Measurements from ENCODE around the gene GALK1. TPM values are rescaled to one million over a fixed set of nuclear protein-coding genes. Genes with fewer than 3 reads are reported as not detected.
A peak's percentile ranks its signal among the peaks of the same experiment; 100 is the strongest.

The GALK1 gene
- total and polyA plus RNA-seq, 2 of the 13 experiments (the other 11 are each of a cell fraction or from before 2014, with no cell fraction given), result 59.9 to 93.6 TPM

GRCh38 chr17:75783069-75783783 is 18.2 kb upstream of the GALK1 start:
- no peaks in the 10 kb centered on the region for H3K9me3 ChIP-seq (ENCODE audit: low read length)
- peaks cover 45% of the 10 kb centered on the region for H3K79me2 ChIP-seq (ENCODE audit: insufficient read depth, low read length)
- intact Hi-C loops (cut with micrococcal nuclease; ENCODE audit: unreplicated experiment) (no loop called here), in situ Hi-C loops (cut with HindIII; ENCODE audit: extremely low pct_ligation_motif_present, low pct_unique_long_range_greater_than_20kb) (no loop called here)
- peak overlapping the region; percentile 94 for H3K9ac ChIP-seq (ENCODE audit: insufficient read depth, low read depth, low read length)
- no TSS peak for BruUV-seq (replicated peaks)
- peak overlapping the region; percentile 93 for H2AFZ ChIP-seq (ENCODE audit: low read length)
- peak overlapping the region; percentile 99 for H3K4me2 ChIP-seq (ENCODE audit: low read depth, low read length)
- H3K27ac ChIP-seq (ENCODE audit: extremely low read length, insufficient read depth, low read length), result peak overlapping the region; percentile 93
- H3K4me3 ChIP-seq (replicated peaks in 1 of 3; ENCODE audit: insufficient read depth in 1 of 3, low read depth in 2 of 3, low read length in 3 of 3), result peak overlapping the region; percentile 57 to 81 (median 57); a peak in 5 of 6 replicates
- ChIA-PET CTCF (ENCODE audit: low intra/inter-chr PET ratio, low total read pairs) (no interaction called here), POLR2A (interaction anchor here (0.7 to 6.5 kb wide), 11 partner anchors 9 to 93 kb away, joined by 4 to 46 read pairs (median 16); partner anchors contain the start of genes GALK1, TRIM47, UNC13D and WBP2)
- H4K20me1 ChIP-seq (ENCODE audit: insufficient read depth, low read length), result peaks cover 13% of the 10 kb centered on the region
- peaks cover 66% of the 10 kb centered on the region for H3K4me1 ChIP-seq (ENCODE audit: insufficient read depth, low read length)
- peak; percentile 52 for DNase-seq (ENCODE audit: low spot score)
- no peak for FAIRE-seq
- H3K36me3 ChIP-seq (replicated peaks in 1 of 2; ENCODE audit: control insufficient read depth in 1 of 2, insufficient read depth in 2 of 2, low read length in 2 of 2), result peaks cover 4 to 8% of the 10 kb centered on the region in 2 experiments; a peak in 4 of 5 replicates
- 5% methylated on average over 6 of the region's 6 CpGs for WGBS (ENCODE audit: low lambda C conversion rate)
- no peak for ATAC-seq
- H3K27me3 ChIP-seq (ENCODE audit: control insufficient read depth in 1 of 2, insufficient read depth in 2 of 2, low read length in 2 of 2), result no peaks in the 10 kb centered on the region; a peak in 1 of 5 replicates
- TF ChIP-seq CTCF (CRISPR knock-in tag; IDR thresholded peaks at IDR 0.05) (peak; percentile 54), KAT8 (CRISPR knock-in tag; IDR thresholded peaks at IDR 0.05) (peak; percentile 34; the same call in 1 of the 2 replicates), TARDBP (CRISPR knock-in tag; IDR thresholded peaks at IDR 0.05) (0 out of 2 replicates have a peak, but pooled peaks have one; percentile 49), ZNF670 (CRISPR knock-in tag; IDR thresholded peaks at IDR 0.05; ENCODE audit: borderline replicate concordance) (no peak), RCOR2 (CRISPR knock-in tag; IDR thresholded peaks at IDR 0.05) (0 out of 2 replicates have a peak, but pooled peaks have one; percentile 18), STAG1 (CRISPR knock-in tag; IDR thresholded peaks at IDR 0.05) (0 out of 2 replicates have a peak, but pooled peaks have one; percentile 9), NR2F1 (CRISPR knock-in tag; IDR thresholded peaks at IDR 0.05) (0 out of 4 replicates have a peak, but pooled peaks of 1 of the 2 experiments have one; percentile 21), MIER3 (CRISPR knock-in tag; IDR thresholded peaks at IDR 0.05; ENCODE audit: borderline replicate concordance) (peak; percentile 16; the same call in 1 of the 2 replicates), AGO2 (optimal IDR thresholded peaks at IDR 0.05; ENCODE audit: low read depth, low read length) (no peak), TGIF2 (CRISPR knock-in tag; IDR thresholded peaks at IDR 0.05) (0 out of 2 replicates have a peak, but pooled peaks have one; percentile 13), ZNF234 (CRISPR knock-in tag; conservative IDR thresholded peaks at IDR 0.05) (no peak), SRF (IDR thresholded peaks at IDR 0.05; ENCODE audit: low read depth, low read length) (0 out of 2 replicates have a peak, but pooled peaks have one; percentile 23), ZFP1 (CRISPR knock-in tag; IDR thresholded peaks at IDR 0.05) (0 out of 2 replicates have a peak, but pooled peaks have one; percentile 17), HMGXB4 (CRISPR knock-in tag; IDR thresholded peaks at IDR 0.05; ENCODE audit: borderline replicate concordance in 1 of 2, low read depth in 1 of 2) (0 out of 4 replicates have a peak, but pooled peaks of 1 of the 2 experiments have one; percentile 65), HHEX (CRISPR knock-in tag; IDR thresholded peaks at IDR 0.05) (no peak), HOMEZ (CRISPR knock-in tag; IDR thresholded peaks at IDR 0.05; ENCODE audit: low read depth) (peak; percentile 10; the same call in 1 of the 2 replicates), CREB1 (IDR thresholded peaks at IDR 0.05) (no peak), CREB1 (CRISPR knock-in tag; IDR thresholded peaks at IDR 0.05) (peak; percentile 44; the same call in 1 of the 2 replicates)

Data from HepG2 (cell line).